ENCODE results near the gene CCL21. TPM values are rescaled to one million over a fixed set of nuclear protein-coding genes. Genes with fewer than 3 reads are reported as not detected.
"Not testable (repeated sequence)": the region's sequence is repeated elsewhere in the genome, so short reads cannot be mapped to it uniquely, and the experiment has no call there.

Gene CCL21
- total RNA-seq, 4 donors from 2014 or later: 2.3 to 13.6 (median 8.3) TPM

DNA sequence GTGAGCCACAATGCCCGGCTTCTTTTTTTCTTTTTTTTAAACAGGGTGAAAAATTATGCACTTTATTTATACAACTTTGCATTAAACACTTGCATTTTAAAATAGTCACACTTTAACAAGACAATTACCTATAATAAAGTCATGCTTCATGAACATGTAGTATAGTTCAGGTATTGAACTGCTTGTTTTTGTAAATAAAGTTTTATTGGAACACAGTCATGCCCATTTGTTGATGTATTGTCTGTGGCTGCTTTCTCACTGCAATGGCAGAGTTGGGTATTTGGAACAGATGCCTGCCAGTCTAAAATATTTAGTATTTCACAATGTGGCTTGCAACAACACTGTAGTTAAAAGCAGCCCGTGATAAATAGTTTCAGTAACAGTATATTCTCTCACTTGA, 32.8 kb upstream of the CCL21 start:
- intact Hi-C loops (cut with DNase I; ENCODE audit: low total_unique reads): no loop called here
- WGBS, 2 donors: 89 to 95% methylated on average over 2 of the region's 2 CpGs
- DNase-seq (ENCODE audit: low spot score in 2 of 2): no peak
- H3K4me3 ChIP-seq (ENCODE audit: low read depth, poor library complexity, severe bottlenecking): no peak overlapping the region
- TF ChIP-seq POLR2A (IDR thresholded peaks at IDR 0.05): no peak
- TF ChIP-seq, protein P1, sequence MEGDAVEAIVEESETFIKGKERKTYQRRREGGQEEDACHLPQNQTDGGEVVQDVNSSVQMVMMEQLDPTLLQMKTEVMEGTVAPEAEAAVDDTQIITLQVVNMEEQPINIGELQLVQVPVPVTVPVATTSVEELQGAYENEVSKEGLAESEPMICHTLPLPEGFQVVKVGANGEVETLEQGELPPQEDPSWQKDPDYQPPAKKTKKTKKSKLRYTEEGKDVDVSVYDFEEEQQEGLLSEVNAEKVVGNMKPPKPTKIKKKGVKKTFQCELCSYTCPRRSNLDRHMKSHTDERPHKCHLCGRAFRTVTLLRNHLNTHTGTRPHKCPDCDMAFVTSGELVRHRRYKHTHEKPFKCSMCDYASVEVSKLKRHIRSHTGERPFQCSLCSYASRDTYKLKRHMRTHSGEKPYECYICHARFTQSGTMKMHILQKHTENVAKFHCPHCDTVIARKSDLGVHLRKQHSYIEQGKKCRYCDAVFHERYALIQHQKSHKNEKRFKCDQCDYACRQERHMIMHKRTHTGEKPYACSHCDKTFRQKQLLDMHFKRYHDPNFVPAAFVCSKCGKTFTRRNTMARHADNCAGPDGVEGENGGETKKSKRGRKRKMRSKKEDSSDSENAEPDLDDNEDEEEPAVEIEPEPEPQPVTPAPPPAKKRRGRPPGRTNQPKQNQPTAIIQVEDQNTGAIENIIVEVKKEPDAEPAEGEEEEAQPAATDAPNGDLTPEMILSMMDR (IDR thresholded peaks at IDR 0.05): no peak

DNA sequence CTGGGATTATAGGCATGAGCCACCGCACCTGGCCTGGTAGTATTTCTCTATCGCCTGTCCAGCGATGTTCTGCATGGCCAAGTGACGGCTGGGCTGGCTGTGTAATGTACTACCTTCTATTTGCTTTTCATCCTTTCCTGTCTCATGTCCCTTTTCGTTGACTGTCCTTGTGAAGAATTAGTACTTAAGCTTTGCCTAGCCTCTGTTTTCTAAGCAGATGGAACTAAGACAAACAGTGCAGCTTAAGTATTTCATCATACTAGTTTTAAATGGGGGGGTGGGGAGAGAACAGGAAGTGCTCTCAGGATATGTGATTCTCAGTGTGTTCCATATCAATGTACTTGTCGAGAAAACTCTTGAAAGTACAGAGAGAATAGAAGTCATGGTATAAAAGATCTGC, 31.7 kb upstream of the CCL21 start:
- no peak overlapping the region for H3K4me3 ChIP-seq (ENCODE audit: low read depth, poor library complexity, severe bottlenecking)
- intact Hi-C loops (cut with DNase I; ENCODE audit: low total_unique reads): no loop called here
- DNase-seq (ENCODE audit: low spot score in 2 of 2): no peak
- TF ChIP-seq, protein P1 (IDR thresholded peaks at IDR 0.05): no peak
- TF ChIP-seq POLR2A (IDR thresholded peaks at IDR 0.05): no peak
- WGBS, 2 donors: 84 to 89% methylated on average over 6 of the region's 6 CpGs

DNA sequence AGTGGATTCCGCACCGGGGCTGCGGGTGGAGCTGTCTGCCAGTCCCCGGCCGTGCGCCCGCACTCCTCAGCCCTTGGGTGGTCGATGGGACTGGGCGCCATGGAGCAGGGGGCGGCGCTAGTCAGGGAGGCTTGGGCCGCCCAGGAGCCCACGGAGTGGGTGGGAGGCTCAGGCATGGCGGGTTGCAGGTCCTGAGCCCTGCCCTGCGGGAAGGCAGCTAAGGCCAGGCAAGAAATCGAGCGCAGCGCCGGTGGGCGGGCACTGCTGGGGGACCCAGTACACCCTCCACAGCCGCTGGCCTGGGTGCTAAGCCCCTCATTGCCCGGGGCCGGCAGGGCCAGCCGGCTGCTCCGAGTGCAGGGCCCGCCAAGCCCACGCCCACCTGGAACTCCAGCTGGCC, 30.2 kb upstream of the CCL21 start:
- H3K4me3 ChIP-seq (ENCODE audit: low read depth, poor library complexity, severe bottlenecking); DNase-seq (ENCODE audit: low spot score in 2 of 2); intact Hi-C loops (cut with DNase I; ENCODE audit: low total_unique reads): not testable (repeated sequence)
- WGBS, 2 donors: 96% methylated on average over 27 of the region's 27 CpGs

DNA sequence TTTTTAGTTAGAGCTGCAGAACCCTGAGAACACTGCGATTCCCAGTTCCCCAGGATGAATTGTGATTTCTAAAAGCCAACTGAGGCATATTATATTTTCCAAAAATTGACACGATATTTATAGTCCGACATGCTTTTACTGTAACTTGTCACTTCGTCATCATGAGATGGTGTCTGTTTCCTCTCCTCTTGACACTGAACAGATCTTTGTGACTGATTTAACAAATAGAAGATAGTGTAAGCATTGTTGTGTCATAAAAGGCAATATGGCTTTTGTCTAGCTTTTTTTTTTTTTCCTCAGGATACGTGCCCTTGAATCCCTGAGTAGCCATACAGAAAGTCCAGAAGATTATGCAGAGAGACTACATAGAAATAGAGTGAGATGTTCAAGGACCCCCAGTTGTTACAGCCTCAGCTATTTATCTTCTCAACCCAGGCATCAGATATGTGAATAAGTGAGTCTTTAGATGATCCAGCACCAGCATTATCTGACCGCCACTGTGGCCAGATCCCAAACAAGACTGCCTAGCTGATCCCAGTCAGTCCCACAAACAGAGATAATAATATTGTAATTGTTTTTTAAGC, 27.8 kb upstream of the CCL21 start:
- 67 to 76% methylated on average over 6 of the region's 6 CpGs for WGBS, 2 donors
- TF ChIP-seq POLR2A (IDR thresholded peaks at IDR 0.05): no peak
- TF ChIP-seq, protein P1 (IDR thresholded peaks at IDR 0.05): no peak
- H3K4me3 ChIP-seq (ENCODE audit: low read depth, poor library complexity, severe bottlenecking): no peak overlapping the region
- intact Hi-C loops (cut with DNase I; ENCODE audit: low total_unique reads): no loop called here
- DNase-seq (ENCODE audit: low spot score in 2 of 2): no peak

DNA sequence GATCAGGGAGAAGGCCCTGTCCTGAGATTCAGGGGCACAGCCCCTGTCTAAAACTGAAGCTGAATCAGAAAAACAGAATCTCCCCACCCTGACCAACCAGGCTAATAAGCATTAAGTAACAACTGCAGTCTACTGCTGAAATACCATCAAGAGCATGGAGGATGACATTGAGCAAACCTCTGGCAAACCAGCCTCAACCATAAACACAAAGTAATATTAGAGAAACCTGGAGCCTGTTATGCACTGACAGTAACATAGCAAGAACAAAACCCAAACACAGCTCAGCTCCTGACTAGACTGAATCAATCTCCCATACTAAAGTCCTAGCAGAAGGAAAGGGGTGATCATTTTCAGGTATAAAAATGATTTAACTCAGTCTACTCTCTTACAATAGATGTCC, 24.8 kb upstream of the CCL21 start:
- H3K4me3 ChIP-seq (ENCODE audit: low read depth, poor library complexity, severe bottlenecking): no peak overlapping the region
- no peak for DNase-seq (ENCODE audit: low spot score in 2 of 2)
- intact Hi-C loops (cut with DNase I; ENCODE audit: low total_unique reads): no loop called here
- TF ChIP-seq, protein P1 (IDR thresholded peaks at IDR 0.05): no peak
- TF ChIP-seq POLR2A (IDR thresholded peaks at IDR 0.05): no peak

DNA sequence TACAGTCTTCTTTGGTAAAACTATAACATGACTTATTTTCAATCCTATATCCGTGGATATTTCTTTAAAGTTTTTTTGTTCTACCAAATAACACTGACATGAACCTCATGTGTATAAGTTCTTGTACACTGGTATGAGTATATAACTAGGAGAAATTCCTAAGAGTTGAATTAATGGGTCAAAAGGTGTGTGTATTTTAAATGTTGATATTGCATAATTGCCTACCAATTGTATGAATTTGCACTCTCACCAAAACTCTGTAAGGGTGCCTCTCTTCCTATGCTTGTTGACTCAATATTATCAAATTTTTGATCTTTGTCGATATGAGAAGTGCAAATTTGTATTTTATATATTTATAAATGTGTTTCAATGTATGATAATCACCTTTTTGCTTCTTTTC, 22.9 kb upstream of the CCL21 start:
- 83 to 87% methylated on average over 2 of the region's 2 CpGs for WGBS, 2 donors

More for the DNA sequence above, 22.9 kb upstream of the CCL21 start:
- intact Hi-C loops (cut with DNase I; ENCODE audit: low total_unique reads): no loop called here
- no peak for DNase-seq (ENCODE audit: low spot score in 2 of 2)
- H3K4me3 ChIP-seq (ENCODE audit: low read depth, poor library complexity, severe bottlenecking): no peak overlapping the region
- TF ChIP-seq POLR2A (IDR thresholded peaks at IDR 0.05): no peak
- TF ChIP-seq, protein P1 (IDR thresholded peaks at IDR 0.05): no peak
